SH-SY5Y (cell line): Measurements from ENCODE around the gene PPDPF.

Experiments
- GATA2 ChIP-seq: IDR thresholded peaks from 2 replicates; pipeline ENCODE4 v1.6.1; 2011; ENCODE audit warnings: mild to moderate bottlenecking, low read depth, low read length
- GATA3 ChIP-seq: IDR thresholded peaks from 2 replicates; pipeline ENCODE4 v1.6.1; 2011; ENCODE audit warnings: low read depth, mild to moderate bottlenecking, low read length, moderate library complexity

DNA sequence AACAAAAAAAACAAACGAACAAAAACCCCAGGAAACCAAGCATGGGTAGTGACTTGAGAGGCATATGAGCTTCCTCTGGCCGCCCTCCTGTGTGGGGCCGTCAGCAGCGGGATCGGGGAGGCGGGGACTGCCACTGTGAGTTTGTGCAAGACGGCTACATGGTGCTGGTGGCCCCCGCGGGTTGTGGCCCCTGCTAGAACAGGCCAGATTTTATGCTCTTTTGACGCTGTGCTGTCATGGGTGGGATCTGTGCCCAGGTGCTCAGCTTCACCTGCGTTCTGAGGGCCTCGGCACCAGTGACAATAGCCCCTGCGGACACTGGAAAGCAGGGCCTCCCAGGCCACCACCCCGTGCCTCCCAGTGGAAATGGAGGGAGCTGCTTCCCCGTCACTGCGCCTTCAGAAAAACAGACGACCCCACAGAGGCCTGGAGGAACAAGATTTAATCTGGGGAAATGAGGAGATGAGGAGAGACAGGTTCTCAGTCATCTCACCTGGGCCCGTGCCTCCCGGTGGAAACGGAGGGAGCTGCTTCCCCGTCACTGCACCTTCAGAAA is 43.4 kb upstream of the PPDPF start:
- TF ChIP-seq GATA2, result peak; percentile 47
- TF ChIP-seq GATA3, result no peak
